ENCODE measurements around the gene PEA15.

PEA15 gene

GRCh38 chr1:160159846-160160245, 45.3 kb upstream of the PEA15 start:
- TF ChIP-seq MYC (IDR thresholded peaks at IDR 0.05; ENCODE audit: low read depth, low read length) = no peak
- DNase-seq (ENCODE audit: low read depth) = no peak
- no peak overlapping the region for H3K4me3 ChIP-seq (ENCODE audit: low read depth, low read length)

GRCh38 chr1:160161965-160162705, 43.0 kb upstream of the PEA15 start:
- peak; percentile 76 for DNase-seq (ENCODE audit: low read depth)
- TF ChIP-seq MAX (IDR thresholded peaks at IDR 0.05; ENCODE audit: low read depth, low read length) = 0 out of 2 replicates have a peak, but pooled peaks have one; percentile 18
- TF ChIP-seq POLR2A (IDR thresholded peaks at IDR 0.05; ENCODE audit: extremely low read depth, insufficient read length) = no peak
- 0 out of 2 replicates have a peak, but pooled peaks have one; percentile 25 for TF ChIP-seq MYC (IDR thresholded peaks at IDR 0.05; ENCODE audit: low read depth, low read length)
- peak; percentile 63 for TF ChIP-seq CTCF (IDR thresholded peaks at IDR 0.05; ENCODE audit: low read depth, low read length)
- H3K4me3 ChIP-seq (ENCODE audit: low read depth, low read length) = no peak overlapping the region

- peak; percentile 39 for DNase-seq (ENCODE audit: low read depth)
- no peak for TF ChIP-seq CTCF (IDR thresholded peaks at IDR 0.05; ENCODE audit: low read depth, low read length)
- no peak for TF ChIP-seq MAX (IDR thresholded peaks at IDR 0.05; ENCODE audit: low read depth, low read length)
- TF ChIP-seq POLR2A (IDR thresholded peaks at IDR 0.05; ENCODE audit: extremely low read depth, insufficient read length) = no peak
- no peak for TF ChIP-seq MYC (IDR thresholded peaks at IDR 0.05; ENCODE audit: low read depth, low read length)
Measured at GRCh38 chr1:160162931-160163330, 42.3 kb upstream of the PEA15 start.

GRCh38 chr1:160163615-160164014, 41.6 kb upstream of the PEA15 start:
- 0 out of 2 replicates have a peak, but pooled peaks have one; percentile 25 for TF ChIP-seq MAX (IDR thresholded peaks at IDR 0.05; ENCODE audit: low read depth, low read length)
- TF ChIP-seq POLR2A (IDR thresholded peaks at IDR 0.05; ENCODE audit: extremely low read depth, insufficient read length) = no peak
- peak; percentile 51 for DNase-seq (ENCODE audit: low read depth)
- no peak overlapping the region for H3K4me3 ChIP-seq (ENCODE audit: low read depth, low read length)

More at GRCh38 chr1:160162931-160163330, 42.3 kb upstream of the PEA15 start:
- H3K4me3 ChIP-seq (ENCODE audit: low read depth, low read length) = no peak overlapping the region

GRCh38 chr1:160164121-160164520, 41.1 kb upstream of the PEA15 start:
- no peak for DNase-seq (ENCODE audit: low read depth)
- no peak for TF ChIP-seq CTCF (IDR thresholded peaks at IDR 0.05; ENCODE audit: low read depth, low read length)
- no peak for TF ChIP-seq POLR2A (IDR thresholded peaks at IDR 0.05; ENCODE audit: extremely low read depth, insufficient read length)
- no peak for TF ChIP-seq MYC (IDR thresholded peaks at IDR 0.05; ENCODE audit: low read depth, low read length)
- TF ChIP-seq MAX (IDR thresholded peaks at IDR 0.05; ENCODE audit: low read depth, low read length) = no peak
- no peak overlapping the region for H3K4me3 ChIP-seq (ENCODE audit: low read depth, low read length)

GRCh38 chr1:160166166-160166868, 38.9 kb upstream of the PEA15 start:
- H3K4me3 ChIP-seq (ENCODE audit: low read depth, low read length) = no peak overlapping the region
- DNase-seq (ENCODE audit: low read depth) = no peak
- TF ChIP-seq MAX (IDR thresholded peaks at IDR 0.05; ENCODE audit: low read depth, low read length) (no peak), CTCF (IDR thresholded peaks at IDR 0.05; ENCODE audit: low read depth, low read length) (no peak), MYC (IDR thresholded peaks at IDR 0.05; ENCODE audit: low read depth, low read length) (no peak), POLR2A (IDR thresholded peaks at IDR 0.05; ENCODE audit: extremely low read depth, insufficient read length) (no peak)
